ENCODE results near the gene FYCO1. TPM values are rescaled to one million over a fixed set of nuclear protein-coding genes. Genes with fewer than 3 reads are reported as not detected.
"Not testable (repeated sequence)": the region's sequence is repeated elsewhere in the genome, so short reads cannot be mapped to it uniquely, and the experiment has no call there.

FYCO1 gene
- 7.0 and 9.4 TPM in 2 replicates for total RNA-seq (2014; rRNA removed; shearing (Covaris generic))
- 15.2 and 15.9 TPM in 2 replicates for total RNA-seq (2022)
- percentile 75 among the genes with signal in this experiment for Bru-seq, nascent RNA
- percentile 62 among the genes with signal in this experiment for BruChase-seq, experiment 1, labeled RNA remaining after a 6-hour chase
- percentile 62 among the genes with signal in this experiment for BruChase-seq, experiment 2, labeled RNA remaining after a 2-hour chase
- long read RNA-seq, partial matches to known transcripts: 3 of 12 reads
- long read RNA-seq, other reads (novel, unspliced or antisense): 9 of 12 reads

DNA sequence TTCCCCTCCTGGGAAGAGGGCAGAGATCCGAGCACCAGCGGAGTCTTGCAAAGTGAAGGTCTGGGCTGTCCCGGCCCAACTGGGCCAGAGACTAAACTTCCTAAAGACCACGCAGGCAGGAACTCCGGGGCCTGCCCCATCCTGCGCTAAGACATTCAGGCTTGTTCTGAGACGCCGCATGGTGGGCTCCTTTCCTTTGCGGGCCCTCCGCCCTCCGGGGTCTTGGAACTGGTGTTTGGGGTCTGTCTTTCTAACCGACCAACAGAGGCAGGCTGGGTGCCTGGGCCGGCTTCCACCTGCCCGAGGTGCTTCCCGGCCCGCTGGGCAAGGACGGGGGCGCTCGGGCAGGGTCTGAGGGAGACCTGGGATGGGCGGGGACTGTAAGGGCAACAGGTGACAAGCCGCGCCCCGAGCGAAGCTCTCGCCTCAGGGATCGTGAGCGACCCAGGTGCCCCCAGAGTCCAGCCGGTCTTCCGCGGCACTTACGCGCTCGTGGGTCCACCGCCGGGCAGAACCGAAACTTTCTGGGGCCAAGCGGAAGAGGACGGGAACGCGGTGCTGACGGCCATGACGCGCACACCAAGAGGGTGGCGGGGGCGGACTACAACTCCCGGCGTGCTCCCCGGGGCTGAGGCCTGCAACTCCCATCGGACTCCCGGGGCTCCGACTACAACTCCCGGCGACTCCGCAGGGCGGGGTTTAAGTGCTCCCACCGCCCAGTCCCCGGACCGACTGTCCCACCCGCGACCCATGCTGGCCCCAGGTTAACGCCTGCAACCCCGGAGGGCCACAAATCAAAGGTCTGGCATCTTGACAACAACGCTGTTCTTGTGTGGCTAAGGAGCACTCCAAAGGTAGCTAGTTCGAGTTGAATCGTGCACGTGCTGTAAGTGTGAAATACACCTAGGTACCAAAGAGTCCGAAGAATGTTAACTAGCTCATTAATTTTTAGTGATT, at the start of gene FYCO1:
Gene FYCO1 (minus strand): TSS at position 589 of the 957 bp plus-strand sequence. CDS start 10,914 bp downstream, outside the sequence.
- H3K9me3 ChIP-seq (ENCODE audit: low read length): no peaks in the 10 kb centered on the region
- DNase-seq (ENCODE audit: low spot score): peak; percentile 88
- peak within 1 kb of the TSS; percentile 79 for H3K4me3 ChIP-seq (ENCODE audit: low read depth, low read length, poor library complexity, severe bottlenecking)
- no peaks in the 10 kb centered on the region for H3K36me3 ChIP-seq (ENCODE audit: insufficient read depth, low read length)
- H3K27ac ChIP-seq (ENCODE audit: low read depth, low read length, poor library complexity, severe bottlenecking): peak within 1 kb of the TSS; percentile 33
- H4K20me1 ChIP-seq (ENCODE audit: insufficient read depth, low read length): no peaks in the 10 kb centered on the region
- peak within 1 kb of the TSS; percentile 92 for H2AFZ ChIP-seq (ENCODE audit: low read length)
- ChIA-PET POLR2A (interaction anchor here (0.6 to 1.1 kb wide), 8 partner anchors 18 to 553 kb away, joined by 3 to 6 read pairs (median 3); partner anchors contain the start of gene LZTFL1), CTCF (ENCODE audit: unreplicated experiment) (interaction anchor here (1.3 kb wide), 1 partner anchor 84 kb away, joined by 3 read pairs; no protein-coding TSS in a partner anchor)
- TF ChIP-seq, protein P1, sequence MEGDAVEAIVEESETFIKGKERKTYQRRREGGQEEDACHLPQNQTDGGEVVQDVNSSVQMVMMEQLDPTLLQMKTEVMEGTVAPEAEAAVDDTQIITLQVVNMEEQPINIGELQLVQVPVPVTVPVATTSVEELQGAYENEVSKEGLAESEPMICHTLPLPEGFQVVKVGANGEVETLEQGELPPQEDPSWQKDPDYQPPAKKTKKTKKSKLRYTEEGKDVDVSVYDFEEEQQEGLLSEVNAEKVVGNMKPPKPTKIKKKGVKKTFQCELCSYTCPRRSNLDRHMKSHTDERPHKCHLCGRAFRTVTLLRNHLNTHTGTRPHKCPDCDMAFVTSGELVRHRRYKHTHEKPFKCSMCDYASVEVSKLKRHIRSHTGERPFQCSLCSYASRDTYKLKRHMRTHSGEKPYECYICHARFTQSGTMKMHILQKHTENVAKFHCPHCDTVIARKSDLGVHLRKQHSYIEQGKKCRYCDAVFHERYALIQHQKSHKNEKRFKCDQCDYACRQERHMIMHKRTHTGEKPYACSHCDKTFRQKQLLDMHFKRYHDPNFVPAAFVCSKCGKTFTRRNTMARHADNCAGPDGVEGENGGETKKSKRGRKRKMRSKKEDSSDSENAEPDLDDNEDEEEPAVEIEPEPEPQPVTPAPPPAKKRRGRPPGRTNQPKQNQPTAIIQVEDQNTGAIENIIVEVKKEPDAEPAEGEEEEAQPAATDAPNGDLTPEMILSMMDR (conservative IDR thresholded peaks at IDR 0.05; ENCODE audit: low read length): no peak
- no peak for TF ChIP-seq EZH2phosphoT487 (IDR thresholded peaks at IDR 0.05; ENCODE audit: borderline replicate concordance, low read depth, low read length)
- peak within 1 kb of the TSS; percentile 91 for H3K4me2 ChIP-seq (ENCODE audit: low read length)
- peaks cover 23% of the 10 kb centered on the region; the same call in 1 of the 2 replicates for H3K79me2 ChIP-seq (ENCODE audit: insufficient read depth, low read depth, low read length)
- intact Hi-C loops (cut with micrococcal nuclease; ENCODE audit: unreplicated experiment): no loop called here
- peaks cover 30% of the 10 kb centered on the region for H3K4me1 ChIP-seq (ENCODE audit: insufficient read depth, low read length, poor library complexity, severe bottlenecking)
- no peaks in the 10 kb centered on the region for H3K9me2 ChIP-seq (ENCODE audit: insufficient read depth, low read length)
- BruUV-seq (replicated peaks): TSS peak; percentile 77

DNA sequence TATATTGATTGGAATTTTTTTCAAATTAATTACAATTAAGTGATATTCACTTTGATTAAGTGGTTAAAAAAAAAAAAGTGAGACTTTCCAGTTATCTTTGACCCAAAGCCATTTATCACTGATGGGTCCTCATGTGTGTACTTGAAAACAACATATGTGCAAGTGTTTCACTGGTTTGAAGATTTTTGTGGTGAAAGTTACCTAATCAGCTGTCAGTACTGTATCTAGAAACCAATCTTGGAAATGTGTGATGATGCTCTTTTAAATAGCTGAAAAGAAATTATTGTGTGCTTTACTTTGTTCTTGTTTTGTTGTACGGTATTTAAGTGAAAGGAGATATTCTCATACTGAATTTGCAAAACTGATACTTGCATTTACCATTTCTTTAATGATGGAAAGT, 43.3 kb upstream of the FYCO1 start:
- H3K9me3 ChIP-seq (ENCODE audit: low read length): no peaks in the 10 kb centered on the region
- H3K9me2 ChIP-seq (ENCODE audit: insufficient read depth, low read length): 0 out of 2 replicates have a peak, but pooled peaks cover 5% of the 10 kb centered on the region
- H3K36me3 ChIP-seq (ENCODE audit: insufficient read depth, low read length): no peaks in the 10 kb centered on the region
- no peak for DNase-seq (ENCODE audit: low spot score)
- TF ChIP-seq, protein P1 (conservative IDR thresholded peaks at IDR 0.05; ENCODE audit: low read length): no peak
- no peaks in the 10 kb centered on the region for H3K79me2 ChIP-seq (ENCODE audit: insufficient read depth, low read depth, low read length)
- ChIA-PET POLR2A (no interaction called here), CTCF (ENCODE audit: unreplicated experiment) (no interaction called here)
- intact Hi-C loops (cut with micrococcal nuclease; ENCODE audit: unreplicated experiment): no loop called here
- no peak overlapping the region for H3K27ac ChIP-seq (ENCODE audit: low read depth, low read length, poor library complexity, severe bottlenecking)
- no peaks in the 10 kb centered on the region for H3K4me1 ChIP-seq (ENCODE audit: insufficient read depth, low read length, poor library complexity, severe bottlenecking)
- BruUV-seq (replicated peaks): no TSS peak
- no peaks in the 10 kb centered on the region for H4K20me1 ChIP-seq (ENCODE audit: insufficient read depth, low read length)
- H3K4me2 ChIP-seq (ENCODE audit: low read length): no peak overlapping the region
- no peak overlapping the region for H2AFZ ChIP-seq (ENCODE audit: low read length)
- no peak overlapping the region for H3K4me3 ChIP-seq (ENCODE audit: low read depth, low read length, poor library complexity, severe bottlenecking)

DNA sequence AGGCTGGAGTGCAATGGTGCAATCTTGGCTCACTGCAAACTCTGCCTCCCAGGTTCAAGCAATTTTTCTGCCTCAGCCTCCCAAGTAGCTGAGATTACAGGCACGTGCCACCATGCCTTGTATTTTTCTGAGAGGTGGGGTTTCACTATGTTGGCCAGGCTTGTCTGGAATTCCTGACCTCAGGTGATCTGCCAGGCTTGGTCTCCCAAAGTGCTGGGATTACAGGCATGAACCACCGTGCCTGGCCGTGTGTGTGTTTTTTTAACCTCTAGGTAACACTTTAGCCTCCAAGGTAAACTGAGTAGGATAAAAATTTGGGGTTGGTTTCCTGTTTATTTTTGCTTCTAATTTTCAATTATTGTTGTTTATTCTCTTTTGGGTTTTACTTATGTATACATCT, 42.4 kb upstream of the FYCO1 start:
- BruUV-seq (replicated peaks); CTCF ChIA-PET (ENCODE audit: unreplicated experiment); H3K4me3 ChIP-seq (ENCODE audit: low read depth, low read length, poor library complexity, severe bottlenecking); POLR2A ChIA-PET; H3K36me3 ChIP-seq (ENCODE audit: insufficient read depth, low read length); H3K9me3 ChIP-seq (ENCODE audit: low read length); H3K79me2 ChIP-seq (ENCODE audit: insufficient read depth, low read depth, low read length); H3K4me1 ChIP-seq (ENCODE audit: insufficient read depth, low read length, poor library complexity, severe bottlenecking); H3K27ac ChIP-seq (ENCODE audit: low read depth, low read length, poor library complexity, severe bottlenecking); H2AFZ ChIP-seq (ENCODE audit: low read length); H4K20me1 ChIP-seq (ENCODE audit: insufficient read depth, low read length); H3K4me2 ChIP-seq (ENCODE audit: low read length); H3K9me2 ChIP-seq (ENCODE audit: insufficient read depth, low read length); intact Hi-C loops (cut with micrococcal nuclease; ENCODE audit: unreplicated experiment); DNase-seq (ENCODE audit: low spot score): not testable (repeated sequence)

Measured in OCI-LY7 (cell line).